Measurements from ENCODE around the gene BCAR3.

Gene BCAR3

DNA sequence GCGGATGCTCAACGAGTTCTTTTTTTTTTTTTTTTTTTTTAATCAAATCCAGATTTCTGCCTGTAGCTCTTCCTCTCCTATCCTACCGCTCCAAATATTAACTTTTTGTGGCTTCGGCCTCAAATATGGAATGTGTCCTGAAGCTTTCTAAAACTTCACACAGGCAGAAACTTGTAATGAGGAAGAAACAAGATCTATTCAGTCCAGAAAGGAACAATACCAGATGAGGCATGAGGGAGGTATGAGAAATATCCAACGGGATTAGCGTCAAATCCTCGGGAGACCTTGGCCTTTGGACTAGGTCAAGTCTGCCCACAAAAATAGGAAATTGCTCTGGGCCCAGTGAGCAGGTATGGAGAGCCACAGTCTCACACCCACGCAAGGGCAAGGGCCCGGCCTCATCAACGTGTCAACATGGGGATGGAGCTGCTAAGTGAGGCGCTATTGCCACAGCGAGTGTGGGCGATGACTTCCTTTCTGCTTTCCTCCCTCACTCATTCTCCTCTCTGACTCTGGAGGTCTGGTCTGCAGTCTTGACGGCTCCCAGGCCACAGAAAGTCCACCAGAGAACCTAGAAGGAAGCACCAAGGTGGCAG, 66.6 kb downstream of the BCAR3 start:
- no peaks in the 10 kb centered on the region for H3K9me3 ChIP-seq (ENCODE audit: insufficient read depth, low read depth, low read length)
- peak in 1 of 2 donors; percentile 61 for DNase-seq
- H2AK5ac ChIP-seq (ENCODE audit: low read length), result no peak overlapping the region
- peak overlapping the region; percentile 67 for H3K18ac ChIP-seq (ENCODE audit: low read length)
- WGBS (ENCODE audit: extremely low coverage, insufficient coverage, insufficient read length), result no CpG with 5 or more reads among the region's 14 CpGs
- peak overlapping the region; percentile 30 for H4K91ac ChIP-seq (ENCODE audit: low read depth, low read length)
- peak overlapping the region; percentile 1 for H2BK120ac ChIP-seq (ENCODE audit: insufficient read depth, low read length, poor library complexity)
- peak overlapping the region; percentile 91 for H3K27ac ChIP-seq (ENCODE audit: low read depth, low read length)
- H3K4me2 ChIP-seq (ENCODE audit: low read length), result no peak overlapping the region
- peak overlapping the region; percentile 50 for H2BK5ac ChIP-seq (ENCODE audit: low read depth, low read length, poor library complexity)
- H3K4me3 ChIP-seq (ENCODE audit: low read depth, low read length), result no peak overlapping the region
- no peaks in the 10 kb centered on the region for H3K27me3 ChIP-seq (ENCODE audit: insufficient read depth, low read length)
- peak overlapping the region; percentile 35 for H2BK12ac ChIP-seq (ENCODE audit: low read length)
- peak overlapping the region; percentile 3 for H3K4ac ChIP-seq (ENCODE audit: low read depth, low read length)
- no peaks in the 10 kb centered on the region for H3K36me3 ChIP-seq (ENCODE audit: control insufficient read depth in 1 of 2, insufficient read depth in 2 of 2, low read length in 2 of 2)
- peak overlapping the region; percentile 28 for H3K14ac ChIP-seq (ENCODE audit: low read length)
- no peak overlapping the region for H3K23ac ChIP-seq (ENCODE audit: low read length)
- peaks cover 44 to 50% of the 10 kb centered on the region in 2 experiments for H3K4me1 ChIP-seq (ENCODE audit: control insufficient read depth in 1 of 2, insufficient read depth in 2 of 2, low read length in 2 of 2)
- no peak overlapping the region for H3K9ac ChIP-seq (ENCODE audit: low read length)
- no peak overlapping the region for H4K12ac ChIP-seq (ENCODE audit: low read depth, low read length)
- peak overlapping the region; percentile 28 for H4K8ac ChIP-seq (ENCODE audit: low read depth, low read length)
- H2AFZ ChIP-seq (ENCODE audit: insufficient read depth, low read length, poor library complexity), result no peak overlapping the region
- no peaks in the 10 kb centered on the region for H3K79me2 ChIP-seq (ENCODE audit: control insufficient read depth, insufficient read depth, low read length, poor library complexity)
- peaks cover 25% of the 10 kb centered on the region for H3K79me1 ChIP-seq (ENCODE audit: low read length)

DNA sequence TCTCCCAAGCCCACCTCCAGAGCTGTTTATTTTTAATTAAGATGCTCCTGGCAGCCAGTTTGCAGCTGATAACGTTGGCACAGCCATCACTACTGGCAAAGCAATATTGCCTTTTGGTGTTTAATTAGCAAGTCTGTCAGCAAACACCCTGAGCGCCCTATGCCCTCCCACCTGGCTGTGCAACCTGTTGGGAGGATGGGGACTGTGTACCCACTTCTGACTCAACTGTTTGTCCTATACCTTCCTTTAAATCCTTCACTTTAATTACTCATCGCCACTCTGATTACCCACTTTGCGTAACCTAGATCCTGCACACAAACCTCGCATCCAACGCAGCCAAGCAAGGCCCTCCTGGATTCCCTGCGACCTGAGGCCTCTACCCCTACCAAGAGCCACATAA, 67.1 kb downstream of the BCAR3 start:
- peak overlapping the region; percentile 20 for H2AK5ac ChIP-seq (ENCODE audit: low read length)
- H3K4ac ChIP-seq (ENCODE audit: low read depth, low read length), result no peak overlapping the region

DNA sequence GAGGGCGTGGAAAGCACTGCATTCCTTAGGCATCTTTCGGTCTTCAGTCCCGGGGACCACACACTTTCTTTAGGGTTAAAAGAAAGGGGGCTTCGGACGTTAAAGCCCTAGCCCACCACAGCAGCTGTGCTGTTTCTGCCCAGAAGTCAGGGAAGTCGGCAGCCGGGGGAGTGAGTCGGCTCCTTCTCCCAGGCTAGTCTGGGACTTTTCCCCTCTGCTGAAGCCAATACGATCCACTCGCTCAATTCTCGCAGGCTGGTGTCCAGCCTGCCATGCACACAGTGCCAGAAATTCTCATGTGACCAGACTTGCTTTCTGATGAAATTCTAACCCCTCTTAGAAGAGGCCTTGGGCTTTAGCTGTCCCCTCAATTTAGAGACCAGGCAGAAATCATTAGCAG, 67.7 kb downstream of the BCAR3 start:
- Histone ChIP-seq H3K79me2 (ENCODE audit: control insufficient read depth, insufficient read depth, low read length, poor library complexity) (peaks cover 3% of the 10 kb centered on the region), H3K9ac (ENCODE audit: low read length) (no peak overlapping the region), H3K27me3 (ENCODE audit: insufficient read depth, low read length) (no peaks in the 10 kb centered on the region), H3K9me3 (ENCODE audit: insufficient read depth, low read depth, low read length) (no peaks in the 10 kb centered on the region), H2BK5ac (ENCODE audit: low read depth, low read length, poor library complexity) (peak overlapping the region; percentile 29), H2AFZ (ENCODE audit: insufficient read depth, low read length, poor library complexity) (no peak overlapping the region), H3K23ac (ENCODE audit: low read length) (no peak overlapping the region), H3K14ac (ENCODE audit: low read length) (no peak overlapping the region), H4K8ac (ENCODE audit: low read depth, low read length) (no peak overlapping the region), H3K18ac (ENCODE audit: low read length) (peak overlapping the region; percentile 46), H4K12ac (ENCODE audit: low read depth, low read length) (no peak overlapping the region), H2BK120ac (ENCODE audit: insufficient read depth, low read length, poor library complexity) (peak overlapping the region; percentile 47), H2BK12ac (ENCODE audit: low read length) (peak overlapping the region; percentile 46), H3K4me2 (ENCODE audit: low read length) (no peak overlapping the region), H4K91ac (ENCODE audit: low read depth, low read length) (peak overlapping the region; percentile 2), H2AK5ac (ENCODE audit: low read length) (no peak overlapping the region), H3K4me3 (ENCODE audit: low read depth, low read length) (no peak overlapping the region), H3K4ac (ENCODE audit: low read depth, low read length) (no peak overlapping the region), H3K27ac (ENCODE audit: low read depth, low read length) (peak overlapping the region; percentile 39), H3K36me3 (ENCODE audit: control insufficient read depth in 1 of 2, insufficient read depth in 2 of 2, low read length in 2 of 2) (no peaks in the 10 kb centered on the region), H3K79me1 (ENCODE audit: low read length) (peaks cover 29% of the 10 kb centered on the region), H3K4me1 (ENCODE audit: control insufficient read depth in 1 of 2, insufficient read depth in 2 of 2, low read length in 2 of 2) (peaks cover 47 to 55% of the 10 kb centered on the region in 2 experiments)
- WGBS (ENCODE audit: extremely low coverage, insufficient coverage, insufficient read length), result no CpG with 5 or more reads among the region's 11 CpGs
- DNase-seq, result no peak

More for the DNA sequence above, 67.1 kb downstream of the BCAR3 start:
- H4K91ac ChIP-seq (ENCODE audit: low read depth, low read length), result peak overlapping the region; percentile 40
- H3K14ac ChIP-seq (ENCODE audit: low read length), result no peak overlapping the region
- peaks cover 43 to 52% of the 10 kb centered on the region in 2 experiments for H3K4me1 ChIP-seq (ENCODE audit: control insufficient read depth in 1 of 2, insufficient read depth in 2 of 2, low read length in 2 of 2)
- no peaks in the 10 kb centered on the region for H3K9me3 ChIP-seq (ENCODE audit: insufficient read depth, low read depth, low read length)
- H3K18ac ChIP-seq (ENCODE audit: low read length), result peak overlapping the region; percentile 62
- H3K4me2 ChIP-seq (ENCODE audit: low read length), result no peak overlapping the region
- peaks cover 3% of the 10 kb centered on the region for H3K79me2 ChIP-seq (ENCODE audit: control insufficient read depth, insufficient read depth, low read length, poor library complexity)
- no peak overlapping the region for H2BK5ac ChIP-seq (ENCODE audit: low read depth, low read length, poor library complexity)
- H3K9ac ChIP-seq (ENCODE audit: low read length), result no peak overlapping the region
- no peak for DNase-seq
- no peak overlapping the region for H2AFZ ChIP-seq (ENCODE audit: insufficient read depth, low read length, poor library complexity)
- no peaks in the 10 kb centered on the region for H3K36me3 ChIP-seq (ENCODE audit: control insufficient read depth in 1 of 2, insufficient read depth in 2 of 2, low read length in 2 of 2)
- H2BK12ac ChIP-seq (ENCODE audit: low read length), result peak overlapping the region; percentile 38
- no peak overlapping the region for H4K12ac ChIP-seq (ENCODE audit: low read depth, low read length)
- no peaks in the 10 kb centered on the region for H3K27me3 ChIP-seq (ENCODE audit: insufficient read depth, low read length)
- H3K27ac ChIP-seq (ENCODE audit: low read depth, low read length), result peak overlapping the region; percentile 91
- no peak overlapping the region for H3K4me3 ChIP-seq (ENCODE audit: low read depth, low read length)
- H3K79me1 ChIP-seq (ENCODE audit: low read length), result peaks cover 28% of the 10 kb centered on the region
- no CpG with 5 or more reads among the region's 7 CpGs for WGBS (ENCODE audit: extremely low coverage, insufficient coverage, insufficient read length)
- H3K23ac ChIP-seq (ENCODE audit: low read length), result no peak overlapping the region
- H4K8ac ChIP-seq (ENCODE audit: low read depth, low read length), result no peak overlapping the region
- H2BK120ac ChIP-seq (ENCODE audit: insufficient read depth, low read length, poor library complexity), result no peak overlapping the region

DNA sequence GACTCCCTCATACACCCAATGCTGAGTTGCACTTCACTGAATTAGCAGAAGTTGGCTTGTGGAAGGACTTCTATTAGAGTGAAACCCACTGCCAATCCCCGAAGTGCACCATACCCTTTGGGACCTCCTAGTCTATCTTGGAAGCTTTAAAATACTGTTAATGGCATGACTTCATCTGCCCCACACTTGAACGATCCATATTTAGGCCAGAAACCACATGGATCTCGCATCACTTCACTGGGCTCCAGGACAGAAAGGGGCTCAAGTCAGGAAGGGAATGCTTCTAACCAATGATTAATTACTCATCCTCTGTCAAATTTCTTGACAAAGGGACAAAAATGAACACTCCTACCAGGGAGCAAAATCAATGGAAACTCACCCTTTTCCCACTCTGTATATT, 69.1 kb downstream of the BCAR3 start:
- no CpG with 5 or more reads among the region's 3 CpGs for WGBS (ENCODE audit: extremely low coverage, insufficient coverage, insufficient read length)
- Histone ChIP-seq H2BK120ac (ENCODE audit: insufficient read depth, low read length, poor library complexity) (no peak overlapping the region), H4K8ac (ENCODE audit: low read depth, low read length) (no peak overlapping the region), H4K91ac (ENCODE audit: low read depth, low read length) (no peak overlapping the region), H3K23ac (ENCODE audit: low read length) (no peak overlapping the region), H3K14ac (ENCODE audit: low read length) (no peak overlapping the region), H3K27ac (ENCODE audit: low read depth, low read length) (no peak overlapping the region), H3K36me3 (ENCODE audit: control insufficient read depth in 1 of 2, insufficient read depth in 2 of 2, low read length in 2 of 2) (no peaks in the 10 kb centered on the region), H3K9ac (ENCODE audit: low read length) (no peak overlapping the region), H3K79me1 (ENCODE audit: low read length) (peaks cover 33% of the 10 kb centered on the region), H3K4me2 (ENCODE audit: low read length) (no peak overlapping the region), H3K18ac (ENCODE audit: low read length) (no peak overlapping the region), H3K4me3 (ENCODE audit: low read depth, low read length) (no peak overlapping the region), H3K27me3 (ENCODE audit: insufficient read depth, low read length) (no peaks in the 10 kb centered on the region), H4K12ac (ENCODE audit: low read depth, low read length) (no peak overlapping the region), H2BK5ac (ENCODE audit: low read depth, low read length, poor library complexity) (no peak overlapping the region), H2AK5ac (ENCODE audit: low read length) (no peak overlapping the region), H3K9me3 (ENCODE audit: insufficient read depth, low read depth, low read length) (no peaks in the 10 kb centered on the region), H3K4ac (ENCODE audit: low read depth, low read length) (no peak overlapping the region), H3K4me1 (ENCODE audit: control insufficient read depth in 1 of 2, insufficient read depth in 2 of 2, low read length in 2 of 2) (peaks cover 51 to 58% of the 10 kb centered on the region in 2 experiments), H2BK12ac (ENCODE audit: low read length) (no peak overlapping the region), H3K79me2 (ENCODE audit: control insufficient read depth, insufficient read depth, low read length, poor library complexity) (peaks cover 6% of the 10 kb centered on the region), H2AFZ (ENCODE audit: insufficient read depth, low read length, poor library complexity) (no peak overlapping the region)
- no peak for DNase-seq
